Measurements from ENCODE around the gene CHST9.

GRCh38 chr18:26925313-26925712 lies 259.8 kb downstream of the CHST9 start:
- TF ChIP-seq CTCF (IDR thresholded peaks at IDR 0.05 in 2 of 3, conservative IDR thresholded peaks at IDR 0.05 in 1 of 3; ENCODE audit: control insufficient read depth in 2 of 3, extremely low read depth in 1 of 3, insufficient read depth in 1 of 3, low read depth in 3 of 3, low read length in 3 of 3) (no peak), CHD2 (IDR thresholded peaks at IDR 0.05; ENCODE audit: borderline replicate concordance, low read depth, low read length) (no peak), CBX5 (IDR thresholded peaks at IDR 0.05; ENCODE audit: low read depth) (no peak), YY1 (IDR thresholded peaks at IDR 0.05; ENCODE audit: low read depth, low read length) (no peak), SKIL (IDR thresholded peaks at IDR 0.05; ENCODE audit: low read depth, poor library complexity, severe bottlenecking) (no peak), RELB (IDR thresholded peaks at IDR 0.05; ENCODE audit: low read depth) (no peak), USF2 (IDR thresholded peaks at IDR 0.05; ENCODE audit: borderline replicate concordance, low read depth, low read length) (no peak), CEBPB (IDR thresholded peaks at IDR 0.05; ENCODE audit: borderline replicate concordance in 1 of 2, low read depth in 2 of 2, low read length in 2 of 2) (no peak), NRF1 (conservative IDR thresholded peaks at IDR 0.05; ENCODE audit: low read depth, low read length) (no peak), IRF5 (IDR thresholded peaks at IDR 0.05; ENCODE audit: borderline replicate concordance) (no peak)

All from GM12878 (cell line).